HS-27A (cell line): ENCODE measurements around the gene IFFO2.
"Not testable (repeated sequence)": the region's sequence is repeated elsewhere in the genome, so short reads cannot be mapped to it uniquely, and the experiment has no call there.

Experiments
- DNase-seq: peaks from one replicate; pipeline ENCODE4 v3.0.0-alpha.2; 2012; ENCODE audit warnings: low read depth, missing footprints

The IFFO2 gene

GRCh38 chr1:18874600-18874999 is 81.9 kb downstream of the IFFO2 start:
- no peak for DNase-seq

DNA sequence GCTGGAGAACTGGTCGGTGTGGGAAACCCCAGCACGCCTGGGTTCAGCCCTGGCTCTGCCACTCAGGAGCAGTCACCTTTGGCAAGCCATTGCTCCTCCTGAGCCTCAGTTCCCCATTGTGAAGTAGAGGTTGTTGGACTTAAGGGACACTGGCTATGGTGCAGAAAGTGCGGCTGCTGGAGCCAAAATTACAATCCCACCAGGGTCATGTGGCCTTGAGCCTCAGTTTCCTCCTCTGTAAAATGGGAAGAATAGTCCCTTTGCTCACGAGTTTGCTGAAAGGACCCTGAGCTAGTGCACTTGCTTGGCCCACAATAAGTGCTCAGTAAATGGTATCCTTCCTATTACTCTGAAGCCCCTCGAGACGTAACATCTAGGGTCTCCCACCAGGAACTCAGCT is 82.4 kb downstream of the IFFO2 start:
- DNase-seq, result no peak

DNA sequence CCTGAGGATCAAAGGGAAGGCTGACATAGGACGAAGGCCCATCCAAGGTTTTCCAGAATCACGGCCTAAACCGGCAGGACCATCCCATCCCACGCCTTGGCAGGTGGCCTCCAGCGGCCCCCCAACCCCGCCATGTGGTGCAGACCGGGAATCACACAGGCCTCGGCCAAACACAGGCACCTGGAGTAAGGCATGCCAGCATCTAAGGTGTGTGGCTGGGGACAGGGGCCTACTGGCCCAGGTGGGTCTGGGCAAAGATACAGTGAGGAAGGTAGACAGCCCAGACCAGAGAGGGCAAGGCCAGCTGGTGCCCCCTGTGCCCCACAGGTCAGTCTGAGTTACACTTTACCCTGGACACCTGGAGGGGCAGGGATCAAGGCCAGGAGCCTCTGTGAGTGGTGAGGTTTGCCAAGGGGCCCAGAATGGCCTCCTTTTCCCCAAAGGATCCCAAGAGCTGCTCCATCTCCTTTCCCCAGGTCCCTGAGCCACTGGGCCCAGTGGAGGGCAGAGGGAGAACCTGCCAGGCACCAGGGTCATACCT is 84.3 kb downstream of the IFFO2 start:
- no peak for DNase-seq

GRCh38 chr1:18871401-18872070 is 84.9 kb downstream of the IFFO2 start:
- DNase-seq, result no peak

DNA sequence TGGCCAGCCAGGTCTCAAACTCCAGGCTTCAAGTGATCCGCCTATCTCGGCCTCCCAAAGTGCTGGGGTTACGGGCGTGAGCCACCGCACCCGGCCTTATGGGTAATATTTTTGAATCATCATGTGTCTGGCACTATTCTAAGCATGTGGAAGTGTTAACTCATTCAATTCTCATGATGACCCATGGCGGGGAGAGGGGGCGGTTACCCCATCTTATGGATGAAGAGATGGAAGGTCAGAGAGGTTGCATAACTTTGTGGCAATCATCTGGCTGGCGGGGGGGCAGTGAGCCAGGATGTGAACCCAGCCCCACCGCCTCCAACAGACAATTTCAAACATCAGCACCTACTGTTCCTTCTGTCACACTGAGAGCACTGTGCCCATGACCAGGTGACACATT is 85.5 kb downstream of the IFFO2 start:
- no peak for DNase-seq

GRCh38 chr1:18870595-18870865 is 85.9 kb downstream of the IFFO2 start:
- DNase-seq, result not testable (repeated sequence)

- DNase-seq, result no peak
Measured at GRCh38 chr1:18869847-18870594, 86.5 kb downstream of the IFFO2 start.

- no peak for DNase-seq
Measured at GRCh38 chr1:18868801-18869424, 87.6 kb downstream of the IFFO2 start.

DNA sequence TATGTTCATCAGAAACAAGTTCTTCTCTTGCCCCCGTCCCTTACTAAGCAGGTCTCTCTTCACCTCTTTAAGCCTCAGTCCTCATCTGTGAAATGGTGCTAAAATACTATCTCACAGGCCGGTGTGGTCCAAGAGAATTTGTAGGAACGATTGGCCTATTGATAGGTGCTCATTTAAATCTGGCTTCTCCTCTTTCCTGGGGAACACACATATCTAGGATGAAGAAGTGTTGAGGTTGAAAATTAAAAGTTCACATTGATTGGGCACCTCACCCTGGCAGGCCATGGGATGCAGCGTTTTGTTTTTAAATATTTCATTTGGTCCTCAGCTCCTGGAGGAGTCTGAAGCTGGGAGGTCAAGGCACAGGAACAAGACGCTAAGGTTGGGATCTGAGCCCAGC is 88.1 kb downstream of the IFFO2 start:
- DNase-seq, result no peak

DNA sequence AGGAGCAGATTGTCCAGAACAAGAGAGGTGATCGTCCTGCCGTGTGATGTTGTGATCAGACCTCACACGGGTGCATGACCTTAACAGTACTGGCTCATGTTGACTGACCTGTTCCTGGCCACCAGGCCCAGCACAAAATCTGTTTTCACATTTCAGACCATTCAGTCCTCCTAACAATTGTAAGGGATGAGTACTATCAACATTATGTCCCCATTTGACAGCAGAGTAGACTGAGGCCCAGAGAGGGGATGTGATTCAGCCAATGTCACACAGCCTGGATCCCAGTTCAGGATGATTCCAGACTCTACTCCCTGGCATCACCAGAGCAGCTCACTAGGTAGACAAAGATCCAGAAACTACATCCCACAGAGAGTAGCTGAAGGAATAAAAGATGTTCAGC is 89.6 kb downstream of the IFFO2 start:
- DNase-seq, result no peak

- DNase-seq, result no peak
Measured at GRCh38 chr1:18866314-18866713, 90.2 kb downstream of the IFFO2 start.

GRCh38 chr1:18865176-18865575 is 91.3 kb downstream of the IFFO2 start:
- no peak for DNase-seq

GRCh38 chr1:18861590-18861989 is 94.9 kb downstream of the IFFO2 start:
- no peak for DNase-seq

DNA sequence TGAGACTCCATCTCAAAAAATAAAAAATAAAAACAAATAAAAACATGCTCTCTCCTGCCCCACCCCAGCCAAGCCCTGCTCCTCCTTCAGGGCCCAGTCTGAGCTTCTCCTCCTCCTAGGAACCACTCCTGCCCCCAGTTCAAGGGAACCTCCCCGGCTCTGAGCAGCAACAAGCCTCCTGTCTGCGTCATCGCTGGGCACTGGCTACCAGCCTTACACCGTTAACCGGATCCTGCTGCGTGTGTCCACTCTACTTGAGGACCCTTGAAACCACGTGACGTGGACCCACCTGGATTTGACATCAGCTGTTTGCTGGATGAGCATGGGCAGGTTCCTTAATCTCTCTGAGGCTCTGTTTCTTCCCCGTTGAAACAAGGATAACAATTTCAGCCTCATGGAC is 95.4 kb downstream of the IFFO2 start:
- no peak for DNase-seq

GRCh38 chr1:18859560-18859959 is 96.9 kb downstream of the IFFO2 start, which contains the start of gene TAS1R2:
Gene TAS1R2, minus strand, starts transcription at chr1:18859660. Its CDS starts 0 bp downstream, at chr1:18859660.
- DNase-seq, result no peak

GRCh38 chr1:18858070-18858688 is 98.3 kb downstream of the IFFO2 start:
- DNase-seq, result no peak

DNA sequence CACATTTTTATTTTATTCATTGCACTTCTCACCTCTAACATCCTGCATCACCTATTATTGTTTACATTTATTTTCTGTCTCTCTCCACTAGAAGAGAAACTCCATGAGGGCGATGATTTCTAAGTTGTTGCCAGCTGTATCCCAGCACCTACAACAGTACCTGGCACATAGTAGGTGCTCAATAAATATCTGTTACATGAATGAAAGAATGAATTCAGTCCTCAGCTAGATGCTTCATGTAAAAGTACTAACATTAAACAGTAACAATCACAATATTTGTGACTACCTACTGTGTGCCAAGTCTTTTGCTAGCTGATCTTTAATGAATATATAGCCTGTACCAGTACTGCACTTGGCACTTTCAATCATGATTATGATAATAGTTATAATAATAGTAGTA is 100.0 kb downstream of the IFFO2 start:
- DNase-seq, result no peak

DNA sequence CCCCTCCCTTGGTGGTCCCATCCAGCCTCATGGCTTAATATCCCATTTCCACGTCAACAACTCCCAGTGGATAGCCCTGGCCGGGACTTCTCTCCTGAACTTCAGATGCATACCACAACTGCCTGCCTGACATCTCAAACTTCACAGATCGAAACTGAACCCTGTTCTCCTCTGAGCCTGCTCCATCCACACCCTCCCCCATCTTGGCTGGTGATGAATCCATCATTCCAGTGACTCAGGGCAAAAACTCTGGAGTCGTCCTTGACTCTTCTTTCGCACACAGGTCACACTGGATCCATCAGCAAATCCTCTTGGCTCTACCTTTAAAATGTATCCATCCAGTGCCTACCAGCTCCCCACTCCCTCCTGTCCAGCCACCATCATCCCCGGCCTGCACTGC is 100.9 kb downstream of the IFFO2 start:
- DNase-seq, result no peak

DNA sequence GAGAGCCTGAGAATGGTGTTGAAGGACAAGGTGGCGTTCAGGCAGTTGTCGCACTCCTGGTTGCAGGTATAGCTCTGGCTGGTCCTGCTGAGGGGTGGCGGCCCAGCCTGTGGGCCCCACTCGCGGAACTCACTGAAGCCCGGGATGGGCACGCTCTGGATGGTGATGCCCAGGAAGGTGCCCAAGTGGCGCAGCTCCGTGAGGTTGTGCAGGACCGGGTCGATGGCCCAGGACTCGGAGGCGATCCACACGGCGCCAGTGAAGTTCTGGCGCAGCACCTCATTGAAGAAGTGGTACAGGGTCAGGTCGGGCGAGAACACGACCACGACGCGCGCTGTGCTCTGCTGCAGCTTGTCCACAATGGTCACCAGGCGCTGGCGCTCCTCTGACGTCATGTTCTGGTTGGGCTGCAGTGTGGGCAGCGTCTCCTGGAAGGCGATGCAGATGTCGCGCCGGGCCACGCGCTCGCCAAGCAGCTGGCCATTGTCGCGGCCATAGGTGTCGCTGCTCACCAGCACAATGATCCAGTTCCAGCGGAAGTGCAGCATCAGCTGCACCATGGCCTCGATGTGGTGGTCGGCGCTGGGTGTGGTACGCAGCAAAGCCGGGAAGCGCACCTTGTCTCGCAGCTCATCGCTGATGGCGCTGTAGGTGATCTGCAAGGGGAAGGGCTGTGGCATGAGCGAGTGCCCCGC is 102.0 kb downstream of the IFFO2 start:
- DNase-seq, result no peak
